K562 (cell line): ENCODE results near the gene SKAP1. TPM values are rescaled to one million over a fixed set of nuclear protein-coding genes. Genes with fewer than 3 reads are reported as not detected.
A peak's percentile ranks its signal among the peaks of the same experiment; 100 is the strongest.

Experiments
- ATAC-seq: fragments of 200-7000 bp; cut with Tn5 transposase; 3 replicates; pipeline ENCODE4 v1.9.1; 2020; ENCODE audit warnings: moderate library complexity
- BruUV-seq: library from RNA; stranded (reverse); fragments of 400-500 nt; replicated peaks from 2 replicates; lab custom pipeline; 2021; lab: Mats Ljungman, UMichigan
- CTCF ChIA-PET: fragments of 300-600 bp; formaldehyde crosslinking; extraction: SDS; loops from one replicate; lab custom pipeline; 2021; ENCODE audit warnings: low intra/inter-chr PET ratio; lab: Yijun Ruan, JAX
- POLR2A ChIA-PET: fragments of 300-600, 350-650 bp; sonication (Branson Sonifier 250); formaldehyde crosslinking; extraction: SDS; loops from one replicate; lab custom pipeline; 2021; ENCODE audit warnings: antibody characterized with exemption, inconsistent platforms; lab: Yijun Ruan, JAX
- DNase-seq, 4 experiments: peaks; one replicate each; pipeline versions ENCODE4 v3.0.0 to v3.0.0-alpha.2; 2011 to 2018; ENCODE audit warnings: low spot score in 3 of 4, mixed read lengths in 3 of 4; ENCODE audit errors: extremely low read depth in 1 of 4
- FAIRE-seq: peaks from 2 replicates; lab custom pipeline; 2011; peaks lifted over from hg19 to GRCh38; lab: Jason Lieb, UNC
- H2AFZ ChIP-seq: 2 replicates; pipeline ENCODE4 v1.6.0; 2011; ENCODE audit warnings: low read depth, low read length, control low read depth, inconsistent platforms
- H3K27ac ChIP-seq: fragments of 200-600 bp; 3 replicates; pipeline ENCODE4 v1.8.0; 2011; ENCODE audit warnings: low read depth, mild to moderate bottlenecking, control low read depth, inconsistent platforms, low read length, moderate library complexity, mixed read lengths; ENCODE audit errors: extremely low read depth
- H3K27me3 ChIP-seq, 2 experiments: fragments of 300-600 bp in 1 of 2; 2 replicates in 1 of 2; 3 replicates in 1 of 2; pipeline versions ENCODE4 v1.6.0 to v1.8.0; 2011; ENCODE audit warnings: inconsistent platforms in 2 of 2, low read length in 2 of 2, mild to moderate bottlenecking in 1 of 2, mixed read lengths in 1 of 2, moderate library complexity in 1 of 2; ENCODE audit not compliant: control insufficient read depth in 2 of 2, insufficient read depth in 2 of 2
- H3K36me3 ChIP-seq: fragments of 300-600 bp; 3 replicates; pipeline ENCODE4 v1.8.0; 2011; ENCODE audit warnings: mild to moderate bottlenecking, low read length, inconsistent platforms; ENCODE audit not compliant: control insufficient read depth, insufficient read depth
- H3K4me1 ChIP-seq, 2 experiments: fragments of 200-600 bp in 1 of 2; replicated peaks in 1 of 2; 2 replicates in 1 of 2; 3 replicates in 1 of 2; pipeline versions ENCODE4 v1.5.1 to v1.8.0; 2011; ENCODE audit warnings: inconsistent platforms in 2 of 2, low read length in 2 of 2, mild to moderate bottlenecking in 1 of 2, mixed read lengths in 1 of 2, moderate library complexity in 1 of 2; ENCODE audit not compliant: control insufficient read depth in 2 of 2, insufficient read depth in 2 of 2
- H3K4me2 ChIP-seq: 2 replicates; pipeline ENCODE4 v1.6.1; 2011; ENCODE audit warnings: low read length, control low read depth, inconsistent platforms, mixed read lengths; ENCODE audit not compliant: insufficient read depth
- H3K4me3 ChIP-seq: fragments of 200-600 bp; sonication (generic), shearing (Covaris generic); 2 replicates; pipeline ENCODE4 v1.5.1; 2016; ENCODE audit warnings: control low read depth, inconsistent platforms
- H3K79me2 ChIP-seq: fragments of 200-600 bp; 3 replicates; pipeline ENCODE4 v1.8.0; 2011; ENCODE audit warnings: low read length, inconsistent platforms; ENCODE audit not compliant: control insufficient read depth, insufficient read depth
- H3K9ac ChIP-seq, 2 experiments: 2 replicates each; pipeline versions ENCODE4 v1.6.0 to v1.6.1; 2011; ENCODE audit warnings: low read depth in 2 of 2, low read length in 2 of 2, control low read depth in 1 of 2, inconsistent platforms in 1 of 2, mild to moderate bottlenecking in 1 of 2, mixed read lengths in 1 of 2; ENCODE audit not compliant: insufficient read depth in 1 of 2
- H3K9me1 ChIP-seq: one replicate; pipeline ENCODE4 v1.6.0; 2011; ENCODE audit warnings: inconsistent platforms, mild to moderate bottlenecking, low read length, moderate library complexity; ENCODE audit not compliant: control insufficient read depth, insufficient read depth
- H3K9me3 ChIP-seq: replicated peaks from 2 replicates; pipeline ENCODE4 v1.5.1; 2011; ENCODE audit warnings: low read depth, low read length, inconsistent platforms; ENCODE audit not compliant: control insufficient read depth, insufficient read depth
- H4K20me1 ChIP-seq: replicated peaks from 2 replicates; pipeline ENCODE4 v1.6.1; 2011; ENCODE audit warnings: low read length, inconsistent platforms, mixed read lengths; ENCODE audit not compliant: control insufficient read depth, insufficient read depth
- ETV6 ChIP-seq, 3 experiments: fragments of 150-350 bp in 1 of 3; sonication (generic) in 1 of 3; formaldehyde crosslinking in 1 of 3; IDR thresholded peaks; 2 replicates each; pipeline versions ENCODE4 v1.6.1 to v1.8.0; 2014 to 2022; ENCODE audit warnings: borderline replicate concordance in 2 of 3, low read depth in 2 of 3, antibody characterized with exemption in 1 of 3, low read length in 1 of 3, mild to moderate bottlenecking in 1 of 3, missing genetic modification reagents in 1 of 3
- FOXM1 ChIP-seq, 2 experiments: fragments of 450-650 bp in 1 of 2; sonication (generic) in 1 of 2; formaldehyde crosslinking in 1 of 2; IDR thresholded peaks; 2 replicates each; pipeline versions ENCODE4 v1.6.1 to v1.9.0; 2017 to 2022; ENCODE audit warnings: low read depth in 2 of 2, mild to moderate bottlenecking in 2 of 2, missing genetic modification reagents in 1 of 2, moderate library complexity in 1 of 2
- MITF ChIP-seq: IDR thresholded peaks from 2 replicates; pipeline ENCODE4 v1.6.1; 2014; ENCODE audit warnings: antibody characterized with exemption
- RAD21 ChIP-seq, 2 experiments: fragments of 250-450 bp in 1 of 2; fragments of 450-650 bp in 1 of 2; sonication (Bioruptor Pico) in 1 of 2; formaldehyde crosslinking in 1 of 2; IDR thresholded peaks in 1 of 2; conservative IDR thresholded peaks in 1 of 2; 2 replicates each; pipeline versions ENCODE4 v1.4.0 to v1.8.0; 2020 to 2022; ENCODE audit warnings: mild to moderate bottlenecking in 2 of 2, moderate library complexity in 1 of 2
- SOX6 ChIP-seq: fragments of 450-650 bp; IDR thresholded peaks from 2 replicates; pipeline ENCODE4 v1.6.1; 2014; ENCODE audit warnings: mild to moderate bottlenecking
- SPI1 ChIP-seq: IDR thresholded peaks from 2 replicates; pipeline ENCODE4 v1.6.1; 2011; ENCODE audit warnings: low read depth, low read length, control low read depth, borderline replicate concordance
- TAF15 ChIP-seq: fragments of 200-400 bp; formaldehyde crosslinking; IDR thresholded peaks from 2 replicates; pipeline ENCODE4 v1.6.1; 2017; ENCODE audit warnings: mild to moderate bottlenecking, low read depth, low read length, moderate library complexity
- TRIM24 ChIP-seq, 2 experiments: fragments of 450-650 bp; IDR thresholded peaks; 2 replicates each; pipeline ENCODE4 v1.6.1; 2016
- WGBS: fragments of 100-300 bp; shearing (Covaris generic); methylation state at CpG from one replicate; pipeline ENCODE4 v1.1.6; 2016; ENCODE audit warnings: low coverage, mixed read lengths; ENCODE audit not compliant: insufficient coverage; ENCODE audit errors: missing lambda C conversion rate; 5-methylcytosine and 5-hydroxymethylcytosine counted together
- in situ Hi-C: fragments of 300-500 bp; cut with MboI; formaldehyde crosslinking; loops from 4 replicates; pipeline ENCODE4 v1.15.0; 2018; ENCODE audit warnings: inconsistent platforms, mixed read lengths
- intact Hi-C: fragments of 100-400 bp; cut with micrococcal nuclease; formaldehyde crosslinking; loops from 2 replicates; pipeline ENCODE4 v1.14.2; 2022
- polyA plus RNA-seq, 8 experiments: library from polyadenylated mRNA; depleted of rRNA in 4 of 8; stranded (reverse) in 5 of 8; unstranded in 3 of 8; fragments of >200 nt; fragmentation: Nextera tagmentation in 2 of 8; fragmentation: Illumina TruSeq in 1 of 8; extraction: Ambion mirVana in 2 of 8; extraction: Trizol in 1 of 8; gene quantifications; 2 replicates each; pipeline versions ENCODE4 v1.2.1 to v1.2.3, GENCODE V29; 2011 to 2014; ENCODE audit warnings: inconsistent platforms in 1 of 8, missing spikeins in 1 of 8
- total RNA-seq, 7 experiments: library from RNA; depleted of rRNA in 6 of 7; stranded (reverse); fragments of >200 nt in 6 of 7; fragmentation: Illumina TruSeq in 2 of 7; extraction: Trizol in 2 of 7; gene quantifications; 2 replicates each; pipeline versions ENCODE4 v1.2.1 to v1.2.3, GENCODE V29; 2011 to 2021; ENCODE audit warnings: low replicate concordance in 1 of 7

The SKAP1 gene
- total and polyA plus RNA-seq, 9 of the 15 experiments (the other 6 are each of a cell fraction or from before 2014, with no cell fraction given): 0.06 to 0.80 (median 0.10) TPM; not detected in 4

- no peaks in the 10 kb centered on the region for H3K9me3 ChIP-seq
- CTCF ChIA-PET: no interaction called here
- H3K9ac ChIP-seq: no peak overlapping the region
- H3K27me3 ChIP-seq: no peaks in the 10 kb centered on the region
- TF ChIP-seq TAF15: no peak
- no peak for TF ChIP-seq TRIM24 (IDR thresholded peaks at IDR 0.05)
- TF ChIP-seq SPI1: peak; percentile 66
- TF ChIP-seq FOXM1 (IDR thresholded peaks at IDR 0.05; ENCODE audit: low read depth): peak; percentile 57; the same call in 1 of the 2 replicates
- TF ChIP-seq FOXM1 (CRISPR knock-in tag; IDR thresholded peaks at IDR 0.05; ENCODE audit: low read depth): no peak
- TF ChIP-seq SOX6: no peak
- TF ChIP-seq ETV6 (IDR thresholded peaks at IDR 0.05; ENCODE audit: borderline replicate concordance in 1 of 2, low read depth in 2 of 2, low read length in 1 of 2): no peak
- TF ChIP-seq ETV6 (CRISPR knock-in tag; IDR thresholded peaks at IDR 0.05; ENCODE audit: borderline replicate concordance): no peak
- no peak for TF ChIP-seq MITF
- 0 out of 4 replicates have a peak, but pooled peaks of 1 of the 2 experiments have one; percentile 2 for TF ChIP-seq RAD21 (CRISPR knock-in tag; conservative IDR thresholded peaks at IDR 0.05 in 1 of 2, IDR thresholded peaks at IDR 0.05 in 1 of 2)
- H3K4me2 ChIP-seq: no peak overlapping the region
- in situ Hi-C loops (no loop called here), intact Hi-C loops (no loop called here)
- no peaks in the 10 kb centered on the region for H4K20me1 ChIP-seq
- DNase-seq (no peak), ATAC-seq (no peak), FAIRE-seq (no peak)
- peak overlapping the region; percentile 81 for H2AFZ ChIP-seq
- H3K79me2 ChIP-seq: no peaks in the 10 kb centered on the region
- WGBS: 41% methylated on average over 4 of the region's 4 CpGs
- H3K27ac ChIP-seq: no peak overlapping the region
- no peaks in the 10 kb centered on the region for H3K36me3 ChIP-seq
- H3K9me1 ChIP-seq: no peaks in the 10 kb centered on the region
- no peak overlapping the region for H3K4me3 ChIP-seq
- POLR2A ChIA-PET: interaction anchor here (0.7 kb wide), 1 partner anchor 13 kb away, joined by 3 read pairs; no protein-coding TSS in a partner anchor
- BruUV-seq: no TSS peak
- H3K4me1 ChIP-seq: no peaks in the 10 kb centered on the region
These were observed 37.2 kb downstream of the SKAP1 start for GRCh38 chr17:48392857-48393256.
